NCI-H460 (cell line): ENCODE data around the gene AEBP2. TPM values are rescaled to one million over a fixed set of nuclear protein-coding genes. Genes with fewer than 3 reads are reported as not detected.
A peak's percentile ranks its signal among the peaks of the same experiment; 100 is the strongest.

Experiments used
- DNase-seq: peaks from one replicate; pipeline ENCODE4 v3.0.0-alpha.2; 2016; ENCODE audit warnings: low read depth; ENCODE audit errors: extremely low read depth
- total RNA-seq: library from RNA; depleted of rRNA; stranded (reverse); fragments of >200 nt; shearing (Covaris generic); gene quantifications from 2 replicates; pipeline ENCODE4 v1.2.3, GENCODE V29; 2014

The AEBP2 gene
- total RNA-seq, 1 experiment from 2014 or later, result 11.2 TPM

DNA sequence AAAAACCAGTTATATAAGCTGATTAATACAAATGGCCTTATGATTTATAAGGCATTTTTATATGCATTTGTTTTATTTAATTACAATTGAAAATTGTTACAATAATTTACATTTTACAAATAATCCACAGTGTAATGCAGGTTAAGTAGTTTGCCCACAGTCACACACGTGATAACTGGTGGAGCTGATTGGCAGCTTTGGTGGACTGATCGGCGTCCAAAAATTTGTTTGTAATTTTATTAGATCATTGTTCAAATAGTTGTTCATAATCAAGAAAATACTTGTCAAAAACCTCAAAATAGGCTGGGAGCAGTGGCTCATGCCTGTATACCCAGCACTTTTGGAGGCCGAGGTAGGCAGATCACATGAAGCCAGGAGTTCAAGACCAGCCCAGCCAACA is 59.7 kb downstream of the AEBP2 start:
- no peak for DNase-seq

DNA sequence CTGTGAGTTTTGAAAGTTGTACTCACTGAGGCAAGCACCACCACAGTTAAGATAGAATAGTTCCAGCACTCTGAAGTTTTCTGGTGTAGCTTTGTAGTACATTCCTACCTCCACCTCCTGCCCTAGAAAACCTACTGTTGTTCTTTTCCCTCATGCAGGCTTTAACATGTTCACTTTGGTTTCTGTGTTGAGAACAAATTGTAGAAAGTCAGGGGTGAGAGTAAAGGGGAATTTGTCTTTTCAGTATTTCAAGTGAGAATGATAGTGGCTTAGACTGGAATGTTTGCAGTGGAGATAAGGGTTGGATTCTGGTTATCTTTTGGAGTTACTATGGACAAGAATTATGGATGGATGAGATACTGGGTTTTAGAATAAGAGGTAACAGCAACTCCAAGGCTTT is 67.2 kb downstream of the AEBP2 start:
- no peak for DNase-seq

- peak; percentile 7 for DNase-seq
Observed at GRCh38 chr12:19507823-19508222, 68.5 kb downstream of the AEBP2 start.

DNA sequence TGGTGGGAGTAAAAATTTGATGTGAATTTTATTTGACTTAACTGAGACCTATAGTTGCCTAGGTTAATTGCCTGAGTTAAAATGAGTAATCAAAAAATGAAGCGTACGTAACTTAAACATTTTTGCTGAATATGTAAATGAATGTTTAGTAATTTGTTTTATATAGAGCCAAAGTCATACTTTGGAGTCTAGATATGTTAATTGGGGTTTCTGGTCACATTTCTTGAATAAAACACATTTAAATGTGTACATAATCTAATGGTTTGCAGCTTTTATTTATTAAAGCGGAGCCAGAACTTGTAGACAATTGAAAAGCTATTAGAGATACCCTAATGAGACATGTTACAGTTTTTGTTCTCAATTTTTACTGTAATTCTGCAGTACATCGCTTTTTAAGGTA is 71.2 kb downstream of the AEBP2 start:
- no peak for DNase-seq

- peak; percentile 29 for DNase-seq
Observed at GRCh38 chr12:19515179-19515578, 75.9 kb downstream of the AEBP2 start.

DNA sequence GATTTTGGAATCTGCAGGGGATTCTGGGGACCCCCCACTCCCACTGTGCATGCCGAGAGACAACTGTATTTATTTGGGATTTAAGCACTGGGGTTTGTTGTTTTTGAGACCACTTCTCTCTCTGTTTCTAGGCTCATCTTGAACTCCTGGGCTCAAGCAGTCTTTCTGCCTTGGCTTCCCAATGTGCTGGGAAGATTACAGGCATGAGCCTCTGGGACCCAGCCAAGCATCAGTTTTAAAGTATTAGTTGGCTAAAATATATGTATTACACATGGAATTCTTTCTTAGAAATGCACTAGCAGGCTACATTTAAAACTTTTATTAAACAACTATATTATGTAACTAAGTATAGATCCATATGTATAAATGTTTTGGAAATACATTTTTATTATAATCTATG is 78.3 kb downstream of the AEBP2 start:
- no peak for DNase-seq

DNA sequence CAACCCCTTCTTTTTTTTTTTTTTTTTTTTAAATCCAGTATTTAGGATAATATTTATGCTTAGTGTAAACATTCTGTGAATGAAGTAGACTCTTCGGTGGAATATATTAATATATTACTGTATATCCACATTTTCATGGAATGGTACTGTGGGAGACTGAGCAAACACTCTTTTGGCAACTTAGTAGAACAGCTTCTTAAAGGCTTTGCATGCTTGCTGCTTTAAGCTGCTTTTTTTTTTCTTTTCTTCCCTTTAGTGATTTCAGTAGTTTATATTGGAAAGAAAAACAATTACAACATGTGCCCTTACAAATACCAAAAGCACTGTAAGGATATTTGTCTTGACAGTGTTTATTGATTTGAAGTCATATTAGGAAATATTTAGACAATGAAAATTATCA is 78.9 kb downstream of the AEBP2 start:
- DNase-seq, result no peak

- DNase-seq, result no peak
Observed at GRCh38 chr12:19520646-19521415, 81.5 kb downstream of the AEBP2 start.

- no peak for DNase-seq
Observed at GRCh38 chr12:19525274-19525673, 86.0 kb downstream of the AEBP2 start.

DNA sequence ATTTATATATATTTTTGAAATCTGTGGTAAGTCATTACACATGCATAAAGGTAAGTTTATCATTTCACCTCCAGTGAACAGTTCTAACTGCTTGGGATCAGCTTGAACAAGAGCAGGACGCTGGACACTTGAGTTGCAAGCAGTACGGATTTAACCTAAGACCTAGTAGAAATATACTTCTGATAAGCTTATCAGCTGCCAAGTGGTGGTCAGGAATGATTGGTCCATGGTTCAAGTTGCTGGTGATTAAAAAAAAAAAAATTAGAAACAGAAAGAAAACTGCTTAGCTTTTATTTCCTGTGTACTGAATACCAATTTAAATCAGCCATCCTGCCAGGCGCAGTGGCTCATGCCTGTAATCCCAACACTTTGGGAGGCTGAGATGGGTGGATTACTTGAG is 88.6 kb downstream of the AEBP2 start:
- DNase-seq, result no peak

- DNase-seq, result no peak
Observed at GRCh38 chr12:19528750-19529149, 89.5 kb downstream of the AEBP2 start.

DNA sequence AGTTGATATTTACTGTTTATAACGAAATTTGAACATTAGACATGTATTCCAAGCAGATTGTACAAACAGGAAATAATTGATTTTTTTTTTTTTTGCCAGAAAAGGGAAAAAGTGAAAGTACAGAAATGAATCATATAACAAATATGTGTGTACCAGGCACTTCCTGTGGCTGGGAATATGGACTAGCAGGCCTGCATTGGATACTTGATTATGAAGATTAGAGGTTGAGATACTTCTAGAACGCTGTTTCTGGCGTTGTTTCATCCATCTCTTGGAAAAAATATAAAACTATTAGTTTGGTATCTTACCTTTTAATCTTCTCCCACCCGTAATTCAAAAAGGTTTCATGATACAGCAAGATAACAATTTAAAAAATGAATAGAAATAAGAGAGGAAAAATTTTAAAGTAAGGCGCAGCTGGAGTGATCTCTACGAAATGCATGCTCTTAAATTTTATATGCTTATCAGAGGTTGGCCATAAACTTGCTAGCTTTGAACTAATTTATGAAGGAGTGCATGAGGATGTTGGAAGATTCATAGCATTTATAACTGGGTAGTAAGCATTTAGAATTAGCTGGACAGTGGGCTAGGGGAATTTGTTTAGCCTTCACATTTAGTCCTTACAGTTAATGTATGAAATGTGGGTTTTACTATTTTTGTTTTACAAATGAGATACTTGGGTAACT is 90.8 kb downstream of the AEBP2 start:
- no peak for DNase-seq

GRCh38 chr12:19530637-19531023 is 91.3 kb downstream of the AEBP2 start:
- peak; percentile 18 for DNase-seq

DNA sequence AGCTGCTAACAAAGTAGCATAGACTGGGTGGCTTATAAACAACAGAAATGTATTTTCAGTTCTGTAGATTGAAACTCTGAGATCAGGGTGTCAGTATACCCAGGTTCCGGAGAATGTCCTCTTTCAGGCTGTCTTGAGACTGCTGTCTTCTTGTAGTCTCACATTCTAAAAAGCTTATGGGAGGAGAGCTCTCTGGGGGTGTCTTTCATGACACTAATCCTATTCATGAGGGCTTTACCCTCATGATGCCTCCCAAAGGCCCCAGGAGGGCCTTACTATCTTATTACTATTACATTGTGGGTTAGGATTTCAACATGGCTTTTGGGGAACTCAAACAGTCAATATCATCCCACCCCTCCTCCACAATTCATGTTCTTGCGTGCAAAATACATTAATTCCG is 94.3 kb downstream of the AEBP2 start:
- DNase-seq, result no peak

GRCh38 chr12:19539071-19539470 is 99.8 kb downstream of the AEBP2 start:
- no peak for DNase-seq

- DNase-seq, result no peak
Observed at GRCh38 chr12:19539836-19540235, 100.5 kb downstream of the AEBP2 start.

GRCh38 chr12:19542606-19543005 is 103.3 kb downstream of the AEBP2 start:
- DNase-seq, result no peak

- DNase-seq, result no peak
Observed at GRCh38 chr12:19544353-19544752, 105.1 kb downstream of the AEBP2 start.

- DNase-seq, result no peak
Observed at GRCh38 chr12:19545301-19545700, 106.0 kb downstream of the AEBP2 start.

- DNase-seq, result no peak
Observed at GRCh38 chr12:19546027-19546426, 106.7 kb downstream of the AEBP2 start.

GRCh38 chr12:19546611-19547162 is 107.4 kb downstream of the AEBP2 start:
- DNase-seq, result no peak

DNA sequence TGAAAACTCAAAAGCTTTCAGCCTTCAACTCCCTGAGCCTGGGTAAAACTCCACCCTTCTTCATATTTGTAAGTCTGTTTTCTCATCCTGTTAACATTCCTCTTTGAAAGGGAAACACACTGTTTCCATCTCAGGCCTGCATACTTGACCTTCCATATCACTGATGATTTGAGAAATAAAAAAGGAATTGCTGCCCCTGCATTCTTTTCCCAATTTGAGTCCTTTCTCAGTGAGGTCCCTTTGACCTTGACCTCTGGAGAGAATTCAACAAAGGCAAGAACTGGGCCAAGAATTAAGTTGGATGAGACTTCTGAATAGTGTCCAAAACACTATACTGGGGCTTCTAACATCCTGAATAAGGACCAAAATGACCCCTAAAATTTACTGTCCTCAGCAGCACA is 108.0 kb downstream of the AEBP2 start:
- no peak for DNase-seq
